Esophagus muscularis mucosa (tissue), 4 donors: Measurements from ENCODE around the gene CLEC19A. TPM values are rescaled to one million over a fixed set of nuclear protein-coding genes. Genes with fewer than 3 reads are reported as not detected.

Experiments used
- DNase-seq: peaks from one replicate; pipeline ENCODE4 v3.0.0-alpha.2; 2017; ENCODE audit errors: extremely low spot score
- H3K27ac ChIP-seq, 4 donors: fragments of 200-600 bp; sonication (generic); replicated peaks in 1 of 4; 1 replicate in 3 of 4; 2 replicates in 1 of 4; pipeline ENCODE4 v1.5.1; 2016 to 2019; ENCODE audit warnings: mild to moderate bottlenecking in 1 of 4
- H3K27me3 ChIP-seq, 4 donors: fragments of 200-600 bp; sonication (generic); one replicate each; pipeline versions ENCODE4 v1.5.1 to v1.6.0; 2016 to 2019
- H3K36me3 ChIP-seq, 4 donors: fragments of 200-600 bp; sonication (generic); one replicate each; pipeline ENCODE4 v1.5.1; 2016 to 2019
- H3K4me1 ChIP-seq, 4 donors: fragments of 200-600 bp; sonication (generic); one replicate each; pipeline ENCODE4 v1.5.1; 2016 to 2019
- H3K4me3 ChIP-seq, 4 donors: fragments of 200-600 bp; sonication (generic); 1 replicate in 2 of 4; 2 replicates in 2 of 4; pipeline ENCODE4 v1.5.1; 2016 to 2019; ENCODE audit warnings: mild to moderate bottlenecking in 4 of 4, moderate library complexity in 1 of 4
- H3K9me3 ChIP-seq, 4 donors: fragments of 200-600 bp; sonication (generic); 1 replicate in 3 of 4; 2 replicates in 1 of 4; pipeline ENCODE4 v1.5.1; 2016 to 2019
- EP300 ChIP-seq: sonication (generic); formaldehyde crosslinking; IDR thresholded peaks from one replicate; pipeline ENCODE4 v1.6.1; 2017; ENCODE audit warnings: antibody characterized with exemption
- POLR2A ChIP-seq: fragments of 450-650 bp; IDR thresholded peaks from one replicate; pipeline ENCODE4 v1.6.1; 2017; ENCODE audit warnings: antibody characterized with exemption, moderate library complexity, mild to moderate bottlenecking, low read depth
- POLR2AphosphoS5 ChIP-seq, 2 donors: sonication (generic); formaldehyde crosslinking; IDR thresholded peaks; one replicate each; pipeline ENCODE4 v1.6.1; 2017; ENCODE audit warnings: antibody characterized with exemption in 2 of 2
- WGBS: methylation state at CpG from one replicate; pipeline ENCODE4 v1.1.5; 2018; 5-methylcytosine and 5-hydroxymethylcytosine counted together
- intact Hi-C: fragments of 100-400 bp; cut with DNase I; formaldehyde crosslinking; loops from one replicate; pipeline ENCODE4 v1.15.1; 2023
- total RNA-seq, 4 donors: library from RNA; depleted of rRNA; stranded (reverse); fragments of >200 nt; gene quantifications; one replicate each; pipeline versions ENCODE4 v1.1.0 to v1.2.1, GENCODE V29; 2016
- TF ChIP-seq, protein P1 (sequence below), 3 experiments: fragments of 200-600 bp in 2 of 3; fragments of 450-650 bp in 1 of 3; sonication (generic) in 2 of 3; IDR thresholded peaks; one replicate each; pipeline ENCODE4 v1.5.1; 2017 to 2019; ENCODE audit warnings: antibody characterized with exemption in 3 of 3, mild to moderate bottlenecking in 2 of 3, moderate library complexity in 1 of 3

The CLEC19A gene
- total RNA-seq, 4 donors from 2014 or later = not detected

DNA sequence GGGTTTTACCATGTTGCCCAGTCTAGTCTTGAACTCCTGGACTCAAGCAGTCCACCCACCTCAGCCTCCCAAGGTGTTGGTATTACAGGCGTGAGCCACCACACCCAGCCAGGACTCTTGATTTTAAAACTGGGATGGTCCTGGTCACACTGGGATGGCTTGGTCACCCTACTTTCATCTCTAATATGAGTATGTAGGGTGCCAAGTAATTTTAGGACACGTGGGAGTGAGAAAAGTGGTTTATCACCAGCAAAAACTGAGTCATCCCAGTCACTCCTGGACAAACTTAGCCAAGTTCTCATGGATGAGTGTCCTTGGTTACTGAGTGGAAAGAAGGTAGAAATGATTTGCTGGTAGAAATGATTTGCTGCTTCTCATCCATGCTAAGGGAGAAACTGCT is 9.9 kb downstream of the CLEC19A start:
- no peak for DNase-seq
- 50% methylated on average over 2 of the region's 2 CpGs for WGBS
- TF ChIP-seq POLR2A (no peak), EP300 (no peak), POLR2AphosphoS5 (IDR thresholded peaks at IDR 0.05) (no peak)
- TF ChIP-seq, protein P1, sequence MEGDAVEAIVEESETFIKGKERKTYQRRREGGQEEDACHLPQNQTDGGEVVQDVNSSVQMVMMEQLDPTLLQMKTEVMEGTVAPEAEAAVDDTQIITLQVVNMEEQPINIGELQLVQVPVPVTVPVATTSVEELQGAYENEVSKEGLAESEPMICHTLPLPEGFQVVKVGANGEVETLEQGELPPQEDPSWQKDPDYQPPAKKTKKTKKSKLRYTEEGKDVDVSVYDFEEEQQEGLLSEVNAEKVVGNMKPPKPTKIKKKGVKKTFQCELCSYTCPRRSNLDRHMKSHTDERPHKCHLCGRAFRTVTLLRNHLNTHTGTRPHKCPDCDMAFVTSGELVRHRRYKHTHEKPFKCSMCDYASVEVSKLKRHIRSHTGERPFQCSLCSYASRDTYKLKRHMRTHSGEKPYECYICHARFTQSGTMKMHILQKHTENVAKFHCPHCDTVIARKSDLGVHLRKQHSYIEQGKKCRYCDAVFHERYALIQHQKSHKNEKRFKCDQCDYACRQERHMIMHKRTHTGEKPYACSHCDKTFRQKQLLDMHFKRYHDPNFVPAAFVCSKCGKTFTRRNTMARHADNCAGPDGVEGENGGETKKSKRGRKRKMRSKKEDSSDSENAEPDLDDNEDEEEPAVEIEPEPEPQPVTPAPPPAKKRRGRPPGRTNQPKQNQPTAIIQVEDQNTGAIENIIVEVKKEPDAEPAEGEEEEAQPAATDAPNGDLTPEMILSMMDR (IDR thresholded peaks at IDR 0.05) = no peak
- H3K27ac ChIP-seq = no peak overlapping the region
- H3K4me3 ChIP-seq = no peak overlapping the region
- H3K27me3 ChIP-seq = no peaks in the 10 kb centered on the region
- H3K9me3 ChIP-seq = no peaks in the 10 kb centered on the region
- H3K4me1 ChIP-seq = peaks cover 0 to 9% (median 3%) of the 10 kb centered on the region in 4 donors
- intact Hi-C loops = no loop called here
- no peaks in the 10 kb centered on the region for H3K36me3 ChIP-seq

DNA sequence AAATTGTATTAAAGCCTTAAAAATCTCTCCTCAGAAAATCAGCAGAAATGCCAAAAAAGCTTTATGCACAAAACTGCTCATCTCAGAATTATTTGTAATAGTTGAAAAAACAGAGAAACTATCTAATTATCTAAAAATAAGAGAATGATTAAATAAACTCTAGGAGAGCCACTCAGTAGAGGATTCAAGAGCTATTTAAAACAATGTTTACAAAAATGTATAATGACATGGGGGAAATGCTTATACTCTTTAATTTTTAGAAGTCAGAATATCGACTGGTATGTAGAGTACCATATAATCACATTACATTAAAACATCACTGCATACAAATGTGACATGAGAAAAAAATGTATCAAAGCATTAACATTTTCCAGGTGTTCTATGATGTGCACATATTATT is 11.9 kb downstream of the CLEC19A start:
- no peak for DNase-seq
- Histone ChIP-seq H3K27ac (no peak overlapping the region), H3K4me3 (no peak overlapping the region), H3K9me3 (no peaks in the 10 kb centered on the region), H3K36me3 (no peaks in the 10 kb centered on the region), H3K27me3 (no peaks in the 10 kb centered on the region), H3K4me1 (peaks cover 0 to 6% (median 0%) of the 10 kb centered on the region in 4 donors)
- intact Hi-C loops = no loop called here
- 71% methylated on average over 1 of the region's 1 CpG for WGBS
- TF ChIP-seq, protein P1 (IDR thresholded peaks at IDR 0.05) = no peak
- TF ChIP-seq POLR2A = no peak
- no peak for TF ChIP-seq EP300
- no peak for TF ChIP-seq POLR2AphosphoS5 (IDR thresholded peaks at IDR 0.05)

DNA sequence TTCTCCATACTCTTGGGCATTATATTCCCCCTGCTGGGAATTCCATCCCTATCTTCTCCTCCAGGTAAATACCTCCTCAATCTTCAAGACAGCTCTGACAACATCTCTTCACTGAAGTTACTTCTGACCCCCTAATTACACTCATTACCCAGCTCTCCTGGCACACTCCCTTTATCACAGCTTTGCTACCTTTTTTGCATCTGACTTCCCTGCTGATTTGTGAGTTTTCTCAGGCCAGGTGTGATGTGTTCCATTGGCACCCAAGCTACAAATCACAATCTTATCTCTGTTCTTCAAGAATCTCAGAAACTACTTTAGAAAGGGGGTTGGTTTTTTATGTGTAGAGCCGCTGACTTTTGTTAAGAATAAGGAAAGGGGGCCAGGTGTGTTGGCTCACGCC is 14.0 kb downstream of the CLEC19A start:
- no peaks in the 10 kb centered on the region for H3K27me3 ChIP-seq
- TF ChIP-seq EP300 (no peak), POLR2A (no peak), POLR2AphosphoS5 (IDR thresholded peaks at IDR 0.05) (no peak)
- TF ChIP-seq, protein P1 (IDR thresholded peaks at IDR 0.05) = no peak
- no peak overlapping the region for H3K4me3 ChIP-seq
- WGBS = 46% methylated on average over 2 of the region's 2 CpGs
- intact Hi-C loops = no loop called here
- DNase-seq = no peak
- no peaks in the 10 kb centered on the region for H3K4me1 ChIP-seq
- H3K9me3 ChIP-seq = no peaks in the 10 kb centered on the region
- H3K27ac ChIP-seq = no peak overlapping the region
- no peaks in the 10 kb centered on the region for H3K36me3 ChIP-seq

DNA sequence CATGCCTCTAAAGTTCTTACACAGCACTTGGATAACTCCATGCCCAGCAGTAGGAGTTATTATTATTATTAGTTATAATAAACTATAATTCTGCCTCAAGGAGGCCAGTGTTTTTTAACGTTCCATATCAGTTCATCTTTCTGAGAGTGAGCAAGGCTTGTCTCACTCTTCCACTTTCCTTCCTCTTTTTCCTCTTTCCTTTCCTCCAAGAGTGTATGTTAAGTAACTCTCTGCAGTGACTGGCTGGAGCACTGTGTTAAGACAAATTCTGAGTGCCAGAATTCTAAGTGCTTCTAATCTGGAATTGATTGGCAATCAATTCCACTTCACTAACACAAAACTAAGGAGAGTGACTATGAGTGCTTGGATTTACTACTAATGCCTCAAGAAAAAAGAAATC is 16.4 kb downstream of the CLEC19A start:
- Histone ChIP-seq H3K36me3 (no peaks in the 10 kb centered on the region), H3K27ac (no peak overlapping the region), H3K27me3 (peaks cover 0 to 3% (median 0%) of the 10 kb centered on the region in 4 donors), H3K9me3 (no peaks in the 10 kb centered on the region), H3K4me3 (no peak overlapping the region), H3K4me1 (no peaks in the 10 kb centered on the region)
- 0% methylated on average over 1 of the region's 1 CpG for WGBS
- DNase-seq = no peak
- TF ChIP-seq, protein P1 (IDR thresholded peaks at IDR 0.05) = no peak
- TF ChIP-seq POLR2A = no peak
- TF ChIP-seq EP300 = no peak
- no peak for TF ChIP-seq POLR2AphosphoS5 (IDR thresholded peaks at IDR 0.05)
- intact Hi-C loops = no loop called here

DNA sequence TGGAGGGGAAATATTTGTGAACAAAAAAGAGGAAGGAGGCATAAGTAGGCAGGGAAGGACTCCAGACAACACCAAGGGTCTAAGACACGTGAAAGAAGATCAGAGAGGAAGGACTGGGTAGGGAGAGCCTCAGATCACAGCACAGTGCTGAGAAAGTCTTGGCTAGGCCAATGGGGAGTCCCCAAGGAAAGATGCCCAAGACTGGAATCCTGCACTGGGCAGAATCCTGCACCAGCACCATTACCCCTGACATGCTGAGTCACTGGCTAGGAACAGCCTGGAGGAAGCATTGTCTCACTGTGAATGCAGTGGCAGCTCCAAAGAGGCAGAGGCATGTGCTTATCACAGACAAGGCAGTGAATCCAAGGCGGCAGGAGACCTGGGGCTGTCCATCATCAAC is 19.2 kb downstream of the CLEC19A start:
- no peak for DNase-seq
- H3K9me3 ChIP-seq = no peaks in the 10 kb centered on the region
- no peak overlapping the region for H3K27ac ChIP-seq
- intact Hi-C loops = no loop called here
- no peaks in the 10 kb centered on the region for H3K36me3 ChIP-seq
- H3K4me1 ChIP-seq = no peaks in the 10 kb centered on the region
- H3K27me3 ChIP-seq = peaks cover 0 to 7% (median 0%) of the 10 kb centered on the region in 4 donors
- TF ChIP-seq, protein P1 (IDR thresholded peaks at IDR 0.05) = no peak
- TF ChIP-seq EP300 = no peak
- WGBS = 48% methylated on average over 2 of the region's 2 CpGs
- H3K4me3 ChIP-seq = no peak overlapping the region
